Mucosa of gallbladder (tissue), 1 donor: ENCODE measurements around the gene CPEB4. TPM values are rescaled to one million over a fixed set of nuclear protein-coding genes. Genes with fewer than 3 reads are reported as not detected.

Experiments
- DNase-seq: peaks from one replicate; pipeline ENCODE4 v3.0.0-alpha.2; 2020; ENCODE audit warnings: low spot score
- total RNA-seq: library from RNA; stranded (reverse); gene quantifications from one replicate; pipeline ENCODE4 v1.2.1, GENCODE V29; 2021
- donor health status: DM: no; HTN: no; CAD: no.

Gene CPEB4
- total RNA-seq, 1 donor from 2014 or later, result 50.6 TPM

DNA sequence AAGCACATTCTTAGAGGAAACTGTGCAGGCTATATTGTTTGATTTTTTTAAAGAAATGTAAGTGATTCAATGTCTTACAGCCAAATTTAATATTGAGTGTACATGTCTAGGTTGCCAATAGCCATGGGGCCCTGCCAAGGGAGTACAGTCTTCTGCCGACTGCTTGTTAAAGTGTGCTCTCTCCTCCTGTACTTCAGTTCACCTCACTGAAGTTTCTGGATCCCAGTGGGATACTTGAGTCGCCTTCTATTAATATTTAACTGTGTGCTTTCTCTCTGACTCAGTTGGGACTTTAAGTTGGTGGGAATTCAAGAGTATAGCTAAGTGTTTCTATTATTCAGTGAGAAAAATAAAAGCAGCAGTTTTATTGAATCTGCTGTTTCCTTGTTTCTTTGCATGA lies 56.4 kb downstream of the CPEB4 start:
- DNase-seq, result no peak

DNA sequence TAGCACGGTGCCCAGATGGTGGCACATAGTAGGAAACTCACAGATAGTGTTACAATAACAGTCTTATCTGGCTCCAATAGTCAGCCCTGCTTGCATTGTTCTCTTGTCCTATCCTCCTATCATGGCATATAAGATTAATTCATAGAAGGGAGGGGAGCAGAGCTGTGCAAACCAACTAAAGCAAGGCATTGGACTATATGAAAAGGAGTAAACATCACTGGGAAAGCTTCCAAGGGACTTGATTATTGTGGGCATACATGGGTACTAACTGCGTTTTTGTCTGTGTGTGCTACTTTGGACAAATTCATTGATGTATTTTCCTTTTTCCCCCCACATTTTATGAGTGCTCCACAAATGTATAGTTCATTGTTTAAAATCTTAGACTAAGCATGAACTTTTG lies 57.0 kb downstream of the CPEB4 start:
- no peak for DNase-seq

DNA sequence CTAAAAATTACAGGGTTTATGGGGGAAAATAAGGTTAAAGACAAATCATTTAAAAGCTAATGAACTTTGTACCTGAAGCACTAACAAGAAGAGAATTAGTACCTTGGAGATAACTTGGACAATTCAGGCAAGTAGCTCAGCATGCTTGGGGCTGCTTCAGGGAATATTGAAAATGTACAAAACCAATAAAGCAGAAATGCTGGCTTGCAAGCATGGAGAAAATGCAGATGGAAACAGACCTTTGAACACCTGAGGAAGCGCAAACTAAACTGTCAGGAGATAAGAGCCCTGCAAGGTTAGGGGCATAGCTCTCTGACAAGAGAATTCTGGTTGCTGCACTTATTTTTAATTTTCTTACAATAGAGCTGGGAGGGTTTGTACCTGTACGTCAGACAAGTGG lies 58.2 kb downstream of the CPEB4 start:
- DNase-seq, result no peak

DNA sequence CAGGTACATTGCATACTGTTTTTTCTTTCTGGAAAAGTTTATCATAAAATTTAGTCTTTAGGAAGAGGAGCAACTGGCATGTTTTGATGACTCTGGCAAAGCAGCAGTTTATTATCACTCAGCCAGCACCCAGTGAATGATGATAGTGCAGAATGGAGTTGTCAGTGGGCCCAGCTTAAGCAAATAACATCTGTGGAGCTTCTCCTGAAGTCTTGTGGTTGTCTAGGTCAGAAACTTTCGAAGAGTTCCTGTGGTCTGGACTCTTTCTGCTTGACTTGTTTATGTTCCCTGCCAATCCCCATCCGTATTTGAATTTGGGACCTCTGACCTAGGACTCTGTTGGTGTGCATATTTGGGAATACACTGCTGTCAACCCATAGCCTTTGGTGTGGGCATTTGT lies 62.7 kb downstream of the CPEB4 start:
- no peak for DNase-seq

DNA sequence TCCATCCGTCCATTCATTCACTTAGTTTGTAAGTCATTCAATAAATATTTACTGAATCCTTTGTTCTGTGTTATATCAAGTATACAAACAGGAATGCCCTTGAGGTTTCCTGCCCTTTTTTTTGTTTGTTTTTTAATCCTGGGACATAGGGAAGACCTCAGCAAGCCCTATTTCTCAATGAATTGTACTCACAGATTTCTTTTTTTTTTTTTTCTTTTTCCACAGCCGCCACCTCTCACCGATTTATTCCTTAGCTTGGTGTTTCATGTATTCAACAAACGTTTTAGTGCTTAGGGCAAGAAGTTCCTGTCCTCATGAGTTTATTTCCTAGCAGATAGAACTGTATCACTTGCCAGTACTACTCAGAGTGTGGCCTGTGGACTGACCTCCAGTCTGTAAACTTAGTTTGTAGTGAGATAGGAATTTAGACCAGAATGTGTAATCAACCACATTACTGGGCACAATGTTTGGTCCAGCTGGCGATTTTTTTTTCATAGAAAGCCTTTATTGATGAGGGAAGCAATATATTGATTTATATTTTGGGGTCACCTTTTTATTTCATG lies 65.5 kb downstream of the CPEB4 start:
- no peak for DNase-seq

DNA sequence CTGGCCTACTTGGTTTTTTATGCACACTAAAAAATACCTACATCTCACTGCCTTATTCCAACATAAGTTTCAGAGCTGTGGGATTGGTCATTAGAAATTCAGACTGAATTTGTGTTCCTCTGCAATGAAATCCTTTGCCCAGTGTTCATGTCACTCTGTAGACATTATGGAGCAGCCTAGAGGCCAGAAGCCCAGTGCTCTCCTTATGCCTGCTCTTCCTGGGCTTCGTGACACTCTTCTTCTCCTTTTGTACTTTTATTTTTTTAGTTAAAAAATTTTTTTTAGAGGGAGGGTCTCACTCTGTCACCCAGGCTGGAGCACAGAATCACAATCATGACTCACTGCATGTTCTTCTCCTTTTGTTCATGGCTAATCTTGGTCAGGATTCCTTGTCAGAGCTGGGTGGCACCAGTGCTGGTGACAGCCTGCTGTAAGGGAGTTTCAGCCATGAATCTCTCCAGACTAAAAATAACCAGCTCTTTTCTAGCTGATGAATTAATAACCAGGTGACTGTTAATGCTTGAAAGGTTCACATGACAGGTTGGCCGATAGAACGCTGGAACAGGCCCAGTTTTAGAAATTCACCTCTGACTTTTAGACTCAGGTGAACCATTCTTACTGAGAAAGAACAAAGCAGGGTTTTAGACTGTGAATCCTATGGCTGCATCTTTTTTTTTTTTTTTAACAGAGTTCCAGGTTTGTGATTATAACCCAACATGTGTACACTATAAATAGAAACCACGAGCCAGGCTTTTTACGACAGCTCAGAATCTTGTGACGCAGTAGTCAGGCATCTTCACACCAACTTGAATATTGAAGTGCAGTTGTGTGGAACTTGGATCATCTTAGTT lies 66.7 kb downstream of the CPEB4 start:
- peak; percentile 81 for DNase-seq

DNA sequence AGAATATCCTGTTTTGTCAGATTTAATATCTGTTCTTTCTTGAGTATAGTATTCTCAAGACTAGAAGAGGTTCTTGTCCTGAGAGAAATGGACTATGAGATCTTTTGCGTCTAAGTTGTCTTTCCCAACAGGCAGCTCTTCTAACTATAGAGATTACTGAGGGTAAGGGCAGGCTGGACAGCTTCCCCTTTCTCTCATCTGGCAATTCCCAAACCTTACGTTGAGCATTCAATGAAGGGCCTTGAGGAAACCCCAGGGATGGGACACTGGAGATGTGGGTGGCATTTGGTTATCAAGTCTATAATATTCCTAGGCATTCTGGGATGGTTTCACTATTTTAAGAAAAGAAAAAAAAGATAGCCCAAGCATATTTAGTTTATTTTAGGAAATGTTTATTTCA lies 72.8 kb downstream of the CPEB4 start:
- no peak for DNase-seq

DNA sequence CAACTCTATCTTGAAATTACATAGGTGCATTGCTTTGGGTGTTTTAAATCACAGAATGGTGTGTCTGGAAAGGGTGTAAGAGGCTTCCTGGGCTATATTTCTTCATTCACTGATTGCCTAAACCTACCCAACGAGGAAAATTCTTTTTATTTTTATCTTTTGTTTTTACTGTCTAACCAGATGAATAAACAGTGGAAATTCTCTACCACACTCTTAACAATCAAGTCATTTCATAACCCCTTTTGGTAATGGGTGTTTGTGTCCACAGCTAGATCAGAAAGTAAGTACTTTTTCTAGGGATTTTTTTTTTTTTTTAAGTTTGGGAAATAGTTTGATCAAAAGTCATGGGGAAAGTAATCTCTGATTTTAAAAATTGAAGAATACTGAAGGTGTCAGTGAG lies 73.3 kb downstream of the CPEB4 start:
- no peak for DNase-seq

DNA sequence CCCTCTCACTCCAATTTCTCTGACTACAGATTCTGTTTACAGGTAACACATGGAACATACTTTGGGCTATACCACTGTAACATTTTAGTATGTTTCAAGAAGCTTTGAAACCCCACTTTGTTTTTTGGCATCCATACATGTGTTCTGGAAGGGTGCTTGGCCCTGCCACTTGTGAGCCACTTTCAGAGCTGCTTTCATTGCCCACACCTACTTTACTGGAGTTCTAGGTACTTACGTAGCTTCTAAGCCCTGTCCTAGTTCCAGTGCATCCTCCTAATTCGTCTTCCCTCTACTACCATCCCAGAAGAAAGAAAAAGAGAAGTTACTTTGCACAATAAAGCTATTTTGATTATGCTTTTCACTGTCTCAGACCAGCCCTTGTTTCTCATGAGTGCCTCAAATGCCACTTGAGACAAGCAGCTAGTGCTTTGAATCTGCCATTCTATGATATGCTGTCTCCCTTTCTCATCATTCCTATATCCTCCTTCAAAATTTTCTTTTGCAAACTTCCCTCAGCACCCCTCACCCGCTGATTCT lies 74.4 kb downstream of the CPEB4 start:
- DNase-seq, result no peak

DNA sequence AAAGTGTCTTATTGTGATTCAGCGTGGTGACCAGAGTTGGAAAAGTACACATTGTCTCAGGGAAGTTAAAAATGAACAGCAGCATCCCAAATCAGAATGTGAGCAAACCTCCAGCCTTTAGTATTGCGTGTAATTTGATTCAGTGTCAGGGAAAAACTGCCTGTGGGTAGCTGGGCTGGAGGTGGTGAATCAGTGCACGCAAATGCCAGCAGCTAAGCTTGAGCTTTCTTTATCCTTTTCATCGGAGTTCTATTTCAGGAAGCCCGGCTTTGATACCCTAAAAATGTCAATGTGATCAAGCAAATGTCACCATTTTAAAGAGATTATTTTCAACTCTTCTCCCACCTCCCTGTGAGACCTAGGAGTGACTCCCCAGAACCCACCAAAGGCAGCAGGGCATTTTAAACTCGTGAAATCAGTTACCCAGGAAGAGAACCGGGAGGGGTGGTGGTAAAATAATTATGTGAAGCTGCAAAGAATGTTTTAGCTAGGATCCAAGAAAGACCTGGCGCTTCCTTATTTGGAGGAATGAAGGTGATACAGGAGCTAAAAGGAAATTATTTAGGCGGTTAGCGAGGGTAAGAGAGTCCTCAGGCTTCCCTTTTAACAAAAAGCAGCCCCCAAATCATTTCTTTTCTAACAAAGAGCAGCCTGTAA lies 75.2 kb downstream of the CPEB4 start:
- DNase-seq, result no peak

DNA sequence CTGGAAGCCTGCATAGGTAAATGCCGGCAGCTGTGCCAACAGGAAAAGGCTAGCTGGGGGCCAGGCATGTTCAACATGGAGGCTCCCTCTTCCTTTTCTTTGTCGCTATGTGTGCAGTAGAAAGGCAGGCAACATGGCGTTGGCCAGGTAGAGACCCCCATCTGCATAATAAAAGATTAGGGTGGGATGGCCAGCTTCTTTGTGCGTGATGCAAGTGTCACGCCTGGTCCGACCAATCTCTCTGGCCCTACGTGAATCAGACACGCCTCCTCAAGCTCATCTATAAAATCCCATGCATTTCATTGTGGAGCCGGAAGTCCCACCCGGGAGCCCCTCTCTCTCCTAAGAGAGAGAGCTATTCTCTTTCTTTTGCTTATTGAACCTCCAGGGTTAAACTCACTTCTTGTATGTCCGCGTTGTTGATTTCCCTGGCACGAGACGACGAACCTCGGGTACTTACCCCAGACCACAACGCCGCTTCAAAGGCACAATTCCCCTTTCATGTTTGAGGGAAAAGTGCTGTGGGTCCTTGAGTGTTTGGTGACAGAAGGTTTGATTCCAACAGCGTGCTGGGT lies 75.8 kb downstream of the CPEB4 start:
- DNase-seq, result no peak

DNA sequence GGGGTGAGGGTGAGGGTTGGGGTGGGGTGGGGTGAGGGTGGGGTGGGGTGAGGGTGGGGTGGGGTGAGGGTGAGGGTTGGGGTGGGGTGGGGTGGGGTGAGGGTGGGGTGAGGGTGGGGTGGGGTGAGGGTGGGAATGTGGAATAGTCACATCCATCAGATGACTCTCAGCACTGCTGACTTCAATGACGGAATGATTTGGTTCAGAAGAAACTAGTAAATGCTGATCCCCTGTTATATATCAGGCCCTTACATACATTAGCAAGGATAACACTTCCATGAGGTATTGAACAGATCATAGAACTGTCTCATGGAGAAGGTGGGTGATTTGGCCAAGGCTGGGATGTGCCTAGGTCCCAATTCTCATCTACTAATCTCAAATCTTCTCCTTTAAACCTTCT lies 76.4 kb downstream of the CPEB4 start:
- no peak for DNase-seq

DNA sequence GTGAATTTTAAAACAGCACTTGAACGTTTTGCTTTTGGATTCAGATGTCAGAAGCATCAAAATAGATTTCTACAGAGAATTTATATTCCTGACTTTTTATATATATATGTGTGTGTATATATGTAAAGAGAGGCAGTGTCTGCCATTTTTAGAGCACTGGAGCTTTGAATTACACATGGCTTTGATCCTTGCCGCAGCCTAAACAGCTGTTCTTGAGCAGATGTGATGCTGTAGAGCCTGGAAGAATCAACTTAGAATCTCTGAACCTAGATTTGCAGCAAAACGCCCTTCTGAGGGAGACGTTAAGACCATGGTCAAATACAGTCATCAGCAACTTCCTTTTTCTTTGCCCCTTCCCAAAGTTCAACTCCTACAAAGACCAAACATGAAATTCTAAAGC lies 79.1 kb downstream of the CPEB4 start:
- DNase-seq, result no peak

DNA sequence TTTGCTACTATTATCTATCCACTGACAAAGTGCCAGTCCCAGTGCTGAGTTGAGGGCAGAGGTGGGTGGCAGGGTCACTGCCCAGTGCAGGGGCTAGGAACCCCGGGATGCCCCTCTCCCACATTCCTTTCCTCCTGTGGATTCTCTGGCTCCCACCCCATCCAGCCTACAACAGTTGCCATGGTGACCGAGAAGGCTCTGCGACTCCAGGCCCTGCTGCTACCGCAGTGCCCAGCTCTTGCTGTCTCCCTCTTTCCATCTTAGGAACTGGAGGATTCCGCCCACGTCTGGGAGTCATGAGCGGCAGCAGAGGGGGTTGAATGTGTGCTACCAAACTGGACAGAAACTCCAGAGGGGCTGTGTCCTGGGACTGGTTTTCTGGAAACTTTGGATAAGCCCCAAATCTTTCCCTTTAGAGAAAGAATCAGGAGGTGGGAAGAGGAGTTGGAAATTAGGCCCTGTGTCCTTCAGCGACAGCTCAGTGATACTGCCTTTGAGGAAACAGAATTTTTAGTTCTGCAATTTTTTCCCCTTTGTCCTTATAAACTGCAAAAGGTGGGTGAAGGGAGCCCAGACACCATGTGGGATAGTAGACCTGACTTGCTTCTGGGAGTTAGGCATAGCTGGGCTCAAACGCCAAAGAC lies 80.1 kb downstream of the CPEB4 start:
- no peak for DNase-seq

DNA sequence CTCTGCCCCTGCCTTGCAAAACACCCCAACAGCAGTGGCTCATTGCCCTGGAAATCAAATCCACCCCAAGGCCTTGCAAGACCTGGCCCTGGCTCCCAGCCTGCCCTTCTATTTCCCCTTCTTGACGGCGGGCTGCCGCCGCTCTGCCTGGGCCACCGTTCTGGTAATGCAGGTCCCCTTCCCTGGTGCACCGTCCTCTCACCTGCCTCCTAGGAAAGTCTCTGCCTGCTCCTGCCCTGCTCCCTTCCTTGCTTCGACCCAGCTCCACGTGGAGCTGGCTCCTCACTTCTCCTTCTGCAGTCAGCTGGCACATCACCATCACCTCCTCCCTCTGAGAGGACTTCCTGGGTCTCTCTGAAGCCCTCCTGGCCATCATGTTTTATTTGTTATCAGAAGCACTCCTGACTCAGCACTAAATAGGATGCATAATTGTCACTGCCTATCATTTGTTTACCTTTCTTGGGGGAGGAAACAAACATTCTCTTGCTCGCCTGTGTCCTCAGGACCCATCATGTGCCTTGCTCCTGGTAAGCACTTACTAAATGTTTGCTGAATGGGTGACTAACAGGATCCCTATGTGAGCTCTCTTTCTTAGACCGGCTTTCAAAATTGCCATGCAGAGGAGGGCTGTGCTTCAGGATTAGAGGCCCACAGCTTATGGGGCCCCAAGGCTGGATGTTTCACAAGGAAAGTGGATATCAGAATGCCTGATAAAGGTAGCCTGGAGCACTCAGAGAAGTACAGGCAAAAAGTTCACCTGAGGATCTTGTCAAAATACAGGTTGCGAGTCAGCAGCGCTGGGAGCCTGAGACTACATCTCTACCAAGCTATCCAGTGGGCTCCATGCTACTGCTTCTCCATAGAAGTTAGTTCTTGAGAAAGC lies 81.3 kb downstream of the CPEB4 start:
- DNase-seq, result no peak

DNA sequence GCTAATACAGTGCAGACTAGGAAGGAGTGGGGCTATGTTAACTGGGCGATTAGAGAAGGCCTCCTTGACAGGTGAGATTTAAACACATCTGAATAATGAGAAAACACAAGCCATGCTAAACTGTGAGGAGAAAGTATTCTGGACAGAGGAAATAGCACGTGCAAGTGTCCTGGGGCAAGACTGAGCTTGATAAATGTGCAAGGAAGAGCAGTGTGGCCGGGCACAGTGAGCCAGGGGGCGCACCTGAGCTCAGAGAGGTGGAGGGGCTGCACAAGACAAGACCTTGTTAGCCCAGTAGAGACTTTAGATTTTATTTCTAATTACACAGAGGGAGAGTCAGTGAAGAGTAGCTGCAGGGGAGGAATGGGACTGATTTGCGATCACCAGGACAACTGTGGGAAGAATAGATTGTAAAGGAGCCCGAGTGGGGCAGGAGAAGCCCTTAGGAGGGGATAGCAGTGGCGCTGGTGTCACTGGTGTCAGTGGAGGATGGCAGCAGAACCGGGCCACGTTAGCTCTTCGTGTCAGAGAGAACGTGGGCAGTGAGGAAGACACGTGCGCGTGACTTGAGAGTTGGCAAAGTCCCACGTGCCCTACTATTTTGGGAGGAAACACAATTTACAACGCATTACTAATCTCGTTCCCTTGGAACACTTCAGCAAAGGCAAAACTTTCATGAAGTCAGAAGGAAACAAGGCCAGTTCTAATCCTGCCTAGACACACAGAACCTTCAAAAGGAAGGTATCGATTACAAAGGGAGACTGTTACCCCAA lies 82.9 kb downstream of the CPEB4 start:
- DNase-seq, result no peak

DNA sequence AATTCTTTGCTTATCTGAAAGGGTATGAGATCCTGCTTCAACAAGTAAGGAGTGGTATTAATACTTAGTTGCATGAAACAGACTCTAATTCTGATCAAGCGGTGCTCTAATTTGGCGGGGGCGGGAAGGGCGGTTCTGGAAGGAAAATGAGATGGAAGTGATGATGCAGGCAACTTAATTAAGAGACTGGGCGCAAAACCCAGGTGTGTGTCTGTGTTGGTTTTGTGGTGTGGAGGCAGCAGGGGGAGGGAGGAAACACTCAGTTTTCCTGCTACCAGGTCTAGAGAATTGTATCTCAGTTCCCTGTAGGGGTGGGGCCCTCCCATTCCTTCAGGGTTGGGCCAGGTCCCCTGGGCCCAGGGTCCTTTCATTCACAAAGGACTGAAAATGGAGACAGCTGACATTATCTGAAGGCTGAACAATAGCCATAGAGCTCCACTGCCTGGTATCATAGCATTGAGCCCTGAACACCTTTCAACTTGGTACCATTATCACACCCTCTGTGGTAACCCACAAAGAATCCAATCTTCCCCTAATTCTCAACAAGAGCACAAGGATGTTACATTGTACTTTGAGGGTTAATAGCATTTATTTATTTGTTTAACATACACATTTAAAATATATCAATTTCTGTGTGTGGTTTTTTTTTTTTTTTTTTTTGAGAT lies 83.7 kb downstream of the CPEB4 start:
- DNase-seq, result no peak

DNA sequence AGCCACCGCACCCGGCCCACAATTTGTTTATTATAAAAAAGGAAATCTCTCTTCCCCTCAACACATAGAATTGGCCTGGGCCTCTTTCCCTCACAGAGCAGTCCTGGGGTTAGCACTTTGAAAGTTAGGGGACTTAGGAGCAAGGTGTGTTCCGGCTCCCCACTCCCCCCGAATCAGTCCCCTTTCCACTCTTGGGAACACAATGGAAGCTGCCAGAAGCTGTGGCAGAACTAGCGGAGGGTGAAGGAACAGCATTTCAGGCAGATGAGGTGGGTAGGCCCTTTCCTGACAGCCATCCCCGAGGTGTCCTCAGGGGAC lies 84.4 kb downstream of the CPEB4 start:
- DNase-seq, result no peak

DNA sequence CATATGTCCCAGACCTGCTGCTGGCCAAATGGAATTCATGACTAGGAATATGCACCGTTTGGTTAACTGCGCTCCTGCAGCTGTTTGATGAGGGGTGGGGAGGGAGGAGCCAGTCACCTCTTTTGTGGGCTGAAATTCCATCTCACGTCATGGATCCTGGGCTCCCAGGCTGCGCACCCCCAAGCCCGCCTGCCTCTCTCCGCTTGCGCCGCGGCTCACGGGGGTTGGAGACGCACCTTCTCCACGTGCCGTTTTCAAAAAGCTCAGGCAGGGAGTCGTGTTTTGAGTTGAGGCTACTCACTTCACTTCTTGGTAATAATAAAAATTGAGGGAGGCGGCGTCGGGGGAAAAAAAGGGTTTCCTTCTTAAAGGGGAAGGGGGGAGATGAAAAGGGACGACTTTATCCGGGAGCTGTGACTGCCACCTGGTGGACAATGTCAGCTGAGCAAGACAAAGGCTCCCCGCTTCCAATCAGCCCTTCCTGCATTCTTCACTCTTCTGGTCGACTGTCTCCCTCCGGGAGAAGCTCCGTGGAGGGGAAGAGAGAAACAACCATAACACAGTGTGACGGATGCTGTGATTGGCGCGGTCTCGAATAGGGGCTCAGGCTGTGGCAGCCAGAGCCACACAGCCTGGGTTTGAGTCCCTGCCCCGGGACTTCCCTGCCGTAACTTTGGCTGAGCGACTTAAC lies 84.9 kb downstream of the CPEB4 start:
- DNase-seq, result peak; percentile 89
